ENCODE results near the gene OASL. TPM values are rescaled to one million over a fixed set of nuclear protein-coding genes. Genes with fewer than 3 reads are reported as not detected.

OASL gene
- total and polyA plus RNA-seq, 4 experiments from 2014 or later = 5.6 to 9.8 (median 8.4) TPM

GRCh38 chr12:120977531-120978295 lies 61.3 kb downstream of the OASL start:
- DNase-seq = no peak
- no peaks in the 10 kb centered on the region for H3K27me3 ChIP-seq (ENCODE audit: insufficient read depth, low read length)
- H3K27ac ChIP-seq (ENCODE audit: low read depth, low read length) = no peak overlapping the region
- Mint-ChIP-seq H3K4me3 (no peak overlapping the region), H3K9me3 (no peaks in the 10 kb centered on the region), H3K27me3 (no peaks in the 10 kb centered on the region), H3K4me1 (no peaks in the 10 kb centered on the region), H3K27ac (peak overlapping the region in 1 of 7 donors; percentile 68), H3K36me3 (no peaks in the 10 kb centered on the region)
- H3K36me3 ChIP-seq (ENCODE audit: insufficient read depth, low read length) = no peaks in the 10 kb centered on the region
- no peak overlapping the region for H3K4me3 ChIP-seq (ENCODE audit: low read length in 2 of 2)
- H3K4me1 ChIP-seq (ENCODE audit: insufficient read depth, low read length) = no peaks in the 10 kb centered on the region
- H3K9me3 ChIP-seq (ENCODE audit: control insufficient read depth in 1 of 2, low read length in 2 of 2) = no peaks in the 10 kb centered on the region
- ChIA-PET CTCF (ENCODE audit: partially characterized antibody) (interaction anchor here (0.7 to 0.8 kb wide), 3 partner anchors 121 to 328 kb away, joined by 3 read pairs; no protein-coding TSS in a partner anchor), POLR2A (ENCODE audit: partially characterized antibody) (no interaction called here)
- intact Hi-C loops (cut with micrococcal nuclease) = loop anchor here (10.0 kb wide), 1 partner anchor 263 kb away; the partner anchor contains the start of gene UNC119B

- ChIA-PET POLR2A (ENCODE audit: partially characterized antibody) (no interaction called here), CTCF (ENCODE audit: partially characterized antibody) (interaction anchor here (0.7 to 7.3 kb wide), 15 partner anchors 10 to 390 kb away, joined by 3 to 115 read pairs (median 6); partner anchors contain the start of gene POP5)
- intact Hi-C loops (cut with micrococcal nuclease) = loop anchor here (10.0 kb wide), 1 partner anchor 258 kb away; the partner anchor contains the start of gene UNC119B
- DNase-seq = no peak
- H3K9me3 ChIP-seq (ENCODE audit: control insufficient read depth in 1 of 2, low read length in 2 of 2) = no peaks in the 10 kb centered on the region
- no peak overlapping the region for H3K27ac ChIP-seq (ENCODE audit: low read depth, low read length)
- H3K27me3 ChIP-seq (ENCODE audit: insufficient read depth, low read length) = no peaks in the 10 kb centered on the region
- H3K4me3 ChIP-seq (ENCODE audit: low read length in 2 of 2) = no peak overlapping the region
- H3K36me3 Mint-ChIP-seq = no peaks in the 10 kb centered on the region
- no peaks in the 10 kb centered on the region for H3K36me3 ChIP-seq (ENCODE audit: insufficient read depth, low read length)
- no peaks in the 10 kb centered on the region for H3K9me3 Mint-ChIP-seq
- no peak overlapping the region for H3K4me3 Mint-ChIP-seq
- no peaks in the 10 kb centered on the region for H3K27me3 Mint-ChIP-seq
- peaks cover 3% of the 10 kb centered on the region for H3K4me1 ChIP-seq (ENCODE audit: insufficient read depth, low read length)
- no peak overlapping the region for H3K27ac Mint-ChIP-seq
- peaks cover 6 to 9% (median 6%) of the 10 kb centered on the region in 4 donors for H3K4me1 Mint-ChIP-seq
Observed at GRCh38 chr12:120972870-120973543, 66.0 kb downstream of the OASL start.

GRCh38 chr12:120971299-120972180 lies 67.5 kb downstream of the OASL start:
- no peaks in the 10 kb centered on the region for H3K36me3 Mint-ChIP-seq
- H3K27ac ChIP-seq (ENCODE audit: low read depth, low read length) = no peak overlapping the region
- H3K27me3 Mint-ChIP-seq = no peaks in the 10 kb centered on the region
- H3K4me3 Mint-ChIP-seq = no peak overlapping the region
- peak overlapping the region in 2 of 7 donors; percentile 37 to 51 for H3K27ac Mint-ChIP-seq
- no peaks in the 10 kb centered on the region for H3K9me3 Mint-ChIP-seq
- peaks cover 3% of the 10 kb centered on the region for H3K4me1 ChIP-seq (ENCODE audit: insufficient read depth, low read length)
- ChIA-PET CTCF (ENCODE audit: partially characterized antibody) (interaction anchor here (0.6 to 7.3 kb wide), 26 partner anchors 8 to 484 kb away, joined by 3 to 115 read pairs (median 5); partner anchors contain the start of genes POP5 and SPPL3), POLR2A (ENCODE audit: partially characterized antibody) (interaction anchor here (0.5 to 0.8 kb wide), 2 partner anchors 323 to 936 kb away, joined by 3 read pairs; no protein-coding TSS in a partner anchor)
- peak in 4 of 5 donors; percentile 59 to 68 (median 62) for DNase-seq
- no peaks in the 10 kb centered on the region for H3K9me3 ChIP-seq (ENCODE audit: control insufficient read depth in 1 of 2, low read length in 2 of 2)
- H3K4me1 Mint-ChIP-seq = peaks cover 6 to 9% (median 6%) of the 10 kb centered on the region in 4 donors
- no peak overlapping the region for H3K4me3 ChIP-seq (ENCODE audit: low read length in 2 of 2)
- intact Hi-C loops (cut with micrococcal nuclease) = loop anchor here (1.0 to 10.0 kb wide), 5 partner anchors 27 to 387 kb away; partner anchors contain the start of gene UNC119B
- H3K27me3 ChIP-seq (ENCODE audit: insufficient read depth, low read length) = no peaks in the 10 kb centered on the region
- no peaks in the 10 kb centered on the region for H3K36me3 ChIP-seq (ENCODE audit: insufficient read depth, low read length)

- Mint-ChIP-seq H3K4me3 (no peak overlapping the region), H3K4me1 (peaks cover 6 to 9% (median 6%) of the 10 kb centered on the region in 4 donors), H3K27me3 (no peaks in the 10 kb centered on the region), H3K27ac (peak overlapping the region in 1 of 7 donors; percentile 20), H3K9me3 (no peaks in the 10 kb centered on the region), H3K36me3 (no peaks in the 10 kb centered on the region)
- Histone ChIP-seq H3K36me3 (ENCODE audit: insufficient read depth, low read length) (no peaks in the 10 kb centered on the region), H3K4me1 (ENCODE audit: insufficient read depth, low read length) (peaks cover 3% of the 10 kb centered on the region), H3K27me3 (ENCODE audit: insufficient read depth, low read length) (no peaks in the 10 kb centered on the region), H3K9me3 (ENCODE audit: control insufficient read depth in 1 of 2, low read length in 2 of 2) (no peaks in the 10 kb centered on the region), H3K27ac (ENCODE audit: low read depth, low read length) (no peak overlapping the region), H3K4me3 (ENCODE audit: low read length in 2 of 2) (no peak overlapping the region)
- intact Hi-C loops (cut with micrococcal nuclease) = loop anchor here (10.0 kb wide), 1 partner anchor 256 kb away; the partner anchor contains the start of gene UNC119B
- POLR2A ChIA-PET (ENCODE audit: partially characterized antibody) = no interaction called here
- CTCF ChIA-PET (ENCODE audit: partially characterized antibody) = interaction anchor here (0.6 to 7.3 kb wide), 3 partner anchors 10 to 388 kb away, joined by 5 to 115 read pairs (median 31); partner anchors contain the start of gene POP5
- no peak for DNase-seq
Observed at GRCh38 chr12:120970310-120970709, 68.7 kb downstream of the OASL start.

Other genes starting within 250 kb of the OASL start
- gene SPPL3, start 134.9 kb downstream of the OASL start, total RNA-seq = 10 to 100 TPM; 45.0 to 49.4 TPM
- 10 to 100 TPM in 1 of 2 donors, 1 to 10 TPM in 1; 7.4 to 44.5 TPM for gene SPPL3, start 134.9 kb downstream of the OASL start, polyA plus RNA-seq
- gene HNF1A, start 60.7 kb downstream of the OASL start, total RNA-seq = not detected
- gene HNF1A, start 60.7 kb downstream of the OASL start, polyA plus RNA-seq = not detected
- gene C12orf43, start 22.8 kb downstream of the OASL start, total RNA-seq = 10 to 100 TPM; 13.8 to 15.4 TPM
- 10 to 100 TPM; 16.2 to 17.6 TPM for gene C12orf43, start 22.8 kb downstream of the OASL start, polyA plus RNA-seq
- gene P2RX7, start 93.6 kb upstream of the OASL start, total RNA-seq = 1 to 10 TPM; 7.0 to 7.3 TPM
- 1 to 10 TPM; 3.8 to 8.6 TPM for gene P2RX7, start 93.6 kb upstream of the OASL start, polyA plus RNA-seq
- 10 to 100 TPM; 48.3 to 57.1 TPM for gene P2RX4, start 170.9 kb upstream of the OASL start, total RNA-seq
- gene P2RX4, start 170.9 kb upstream of the OASL start, polyA plus RNA-seq = 10 to 100 TPM; 35.4 to 66.0 TPM